Muscle of arm (tissue), 12 donors: ENCODE results near the gene ARHGEF1. TPM values are rescaled to one million over a fixed set of nuclear protein-coding genes. Genes with fewer than 3 reads are reported as not detected.

ENCODE experiments used
- DNase-seq: peaks from one replicate; pipeline ENCODE4 v3.0.0-alpha.2; 2013
- polyA plus RNA-seq, 12 donors: library from polyadenylated mRNA; unstranded; fragments of 120-200 nt; gene quantifications; one replicate each; pipeline ENCODE4 v1.2.1, GENCODE V29; 2013; ENCODE audit not compliant: insufficient read length in 12 of 12

The ARHGEF1 gene
- polyA plus RNA-seq, 12 donors: 28.7 to 116 (median 35.3) TPM; not detected in 1

- DNase-seq: no peak
These were observed 4.8 kb upstream of the ARHGEF1 start for GRCh38 chr19:41877916-41878905.

- no peak for DNase-seq
These were observed 3.9 kb upstream of the ARHGEF1 start for GRCh38 chr19:41879080-41879479.

- DNase-seq: no peak
These were observed 3.2 kb upstream of the ARHGEF1 start for GRCh38 chr19:41879670-41880328.

- no peak for DNase-seq
These were observed 2.7 kb upstream of the ARHGEF1 start for GRCh38 chr19:41880329-41880708.

DNA sequence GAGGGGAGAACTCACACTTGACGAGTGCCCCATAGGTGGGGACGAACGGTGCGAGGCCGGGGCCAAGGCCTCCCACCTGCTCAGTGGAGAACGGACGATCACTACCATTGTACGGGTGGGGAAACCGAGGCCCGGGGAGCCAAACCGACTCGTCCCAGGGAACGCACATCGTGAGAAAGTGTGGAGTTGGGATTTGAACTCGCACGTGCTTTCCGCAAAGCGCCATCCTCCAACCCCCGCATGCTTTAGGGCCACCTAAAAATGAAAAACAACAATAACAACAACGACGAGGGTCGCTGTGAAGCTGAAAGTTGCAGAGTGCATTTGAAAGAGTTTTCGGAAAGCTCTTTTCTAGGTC is 458 bp downstream of the ARHGEF1 start:
- no peak for DNase-seq

DNA sequence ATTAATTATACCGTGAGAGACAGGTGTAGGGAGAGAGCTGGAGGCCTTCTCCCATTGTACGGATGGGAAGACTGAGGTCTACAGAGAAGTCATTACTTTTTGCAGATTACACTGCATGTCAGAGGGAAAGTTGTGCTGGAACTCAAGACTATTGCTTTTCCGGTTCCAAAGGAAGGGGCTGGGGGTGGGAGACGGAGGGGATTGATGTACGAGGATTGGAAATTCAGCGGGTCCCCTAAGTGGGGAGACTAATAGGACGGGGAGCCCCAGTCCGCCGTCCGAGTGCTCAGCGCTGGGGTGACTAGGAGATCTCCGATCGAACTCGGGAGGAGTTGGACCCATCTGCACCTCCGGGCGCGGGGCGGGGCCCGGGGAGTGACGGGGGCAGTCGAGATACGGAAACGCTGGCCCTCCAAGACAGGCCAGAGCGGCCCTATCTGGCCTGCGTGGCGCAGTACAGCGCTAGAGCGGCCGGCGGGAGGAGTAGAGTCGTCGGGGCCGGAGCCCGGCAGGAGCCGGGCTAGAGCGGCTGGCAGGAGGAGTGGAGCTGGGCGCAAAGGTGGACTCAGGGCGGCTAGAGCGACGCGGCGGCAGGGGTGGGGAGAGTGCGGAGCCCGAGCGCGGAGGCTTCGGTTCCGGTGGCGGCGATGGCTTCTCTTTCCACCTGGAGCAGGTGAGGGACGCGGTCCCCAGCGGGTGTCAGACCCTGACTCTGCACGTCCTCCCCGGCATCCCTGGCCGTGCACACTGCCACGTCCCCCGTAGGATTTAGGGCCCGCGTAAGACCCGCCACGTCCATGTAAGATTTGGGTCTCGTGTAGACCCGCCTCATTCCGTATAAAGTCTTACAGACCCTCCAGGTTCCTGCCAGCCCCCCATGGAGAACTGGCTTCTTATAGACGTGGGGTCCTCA is 1.1 kb downstream of the ARHGEF1 start:
- peak; percentile 92 for DNase-seq

DNA sequence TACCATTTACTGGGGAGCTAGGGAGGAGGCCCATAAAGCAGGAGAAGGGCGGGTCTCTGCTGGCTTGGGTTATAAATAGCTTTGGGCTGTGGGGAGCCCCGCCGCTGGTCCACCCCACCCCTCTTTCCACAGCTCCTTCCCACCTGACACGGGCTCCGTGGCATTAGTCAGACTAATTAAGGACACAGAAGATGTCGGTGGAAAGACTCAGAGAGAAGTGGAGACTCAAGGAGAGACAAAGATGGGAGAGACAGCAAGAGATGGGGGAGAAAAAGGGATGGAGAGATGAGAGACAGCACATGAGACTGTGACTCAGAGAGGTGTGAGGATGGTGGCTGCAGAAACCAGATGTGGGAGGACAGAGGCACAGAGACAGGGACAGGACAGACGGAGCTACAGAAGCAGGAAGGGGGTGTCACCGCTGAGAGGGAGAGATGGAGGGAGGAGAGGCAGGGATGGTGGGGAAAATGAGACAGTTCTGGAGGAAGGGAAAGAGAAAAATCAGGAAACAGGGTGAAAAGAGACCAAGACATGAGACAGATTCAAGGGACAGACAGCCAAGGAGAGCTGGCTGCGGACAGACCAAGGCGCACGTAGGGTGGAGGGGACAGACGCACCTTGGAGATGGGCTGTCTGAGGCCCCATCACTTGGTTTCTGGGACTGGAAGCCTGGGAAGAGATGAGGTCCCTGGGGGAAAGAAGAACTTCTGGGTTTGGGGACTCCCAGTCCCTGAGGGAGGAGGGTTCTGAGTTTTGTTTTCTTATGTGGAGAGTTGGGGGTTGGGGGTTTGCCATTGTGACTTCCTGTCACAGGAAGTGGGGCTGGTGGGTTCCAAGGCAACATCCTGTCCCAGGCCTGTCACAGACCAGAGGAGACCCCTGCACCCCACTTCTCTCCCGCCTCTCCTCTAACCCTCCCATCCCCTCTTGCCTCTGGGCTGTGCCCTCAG is 4.1 kb downstream of the ARHGEF1 start:
- no peak for DNase-seq

DNA sequence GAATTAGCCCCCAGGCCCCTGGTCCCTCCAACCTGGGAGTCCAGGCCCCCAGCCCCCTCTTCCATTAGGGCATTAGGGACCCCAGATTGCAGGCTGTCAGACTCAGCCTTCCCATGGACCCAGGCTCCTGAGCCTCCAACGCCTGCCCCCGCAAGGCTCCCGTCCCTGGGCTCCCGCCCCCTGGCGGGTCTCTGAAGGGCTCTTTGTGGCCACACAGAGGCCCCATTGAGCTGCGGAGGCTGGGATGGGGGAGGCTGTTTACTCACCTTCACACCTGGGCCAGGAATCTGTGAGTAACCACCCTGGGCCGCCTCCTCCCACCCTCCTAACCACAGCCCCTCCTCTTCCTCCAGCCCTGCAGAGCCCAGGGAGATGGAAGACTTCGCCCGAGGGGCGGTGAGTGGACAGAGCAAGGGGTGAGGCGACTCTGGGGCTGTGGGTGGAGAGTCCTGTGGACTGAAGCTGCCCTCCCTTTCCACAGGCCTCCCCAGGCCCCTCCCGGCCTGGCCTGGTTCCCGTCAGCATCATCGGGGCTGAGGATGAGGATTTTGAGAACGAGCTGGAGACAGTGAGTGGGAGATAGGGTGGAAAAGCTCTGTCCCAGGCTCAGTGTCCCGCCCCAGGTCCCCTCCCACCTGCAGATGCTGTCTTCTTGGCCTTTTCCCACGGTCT is 4.9 kb downstream of the ARHGEF1 start:
- DNase-seq: no peak

DNA sequence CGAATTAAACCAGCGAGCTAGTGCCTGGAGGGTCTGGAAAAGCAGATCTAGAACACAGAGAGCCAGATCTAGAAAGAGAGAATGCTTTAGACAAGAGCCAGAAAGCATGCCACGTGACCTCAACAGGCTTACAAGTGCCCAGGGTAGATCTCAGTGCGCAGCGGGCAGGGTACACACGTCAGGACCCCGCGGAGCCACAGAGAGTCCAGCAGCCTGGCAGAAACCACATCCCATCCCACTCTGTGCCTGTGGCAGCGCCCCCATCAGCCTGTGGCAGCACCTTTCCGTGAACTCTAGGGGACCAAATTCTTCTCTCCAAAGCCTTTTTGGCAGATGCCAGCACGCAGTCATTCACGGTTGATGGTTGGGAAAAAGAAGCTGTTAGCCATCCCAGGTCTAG is 5.9 kb downstream of the ARHGEF1 start:
- DNase-seq: no peak

GRCh38 chr19:41889896-41890295 is 6.9 kb downstream of the ARHGEF1 start:
- DNase-seq: no peak

DNA sequence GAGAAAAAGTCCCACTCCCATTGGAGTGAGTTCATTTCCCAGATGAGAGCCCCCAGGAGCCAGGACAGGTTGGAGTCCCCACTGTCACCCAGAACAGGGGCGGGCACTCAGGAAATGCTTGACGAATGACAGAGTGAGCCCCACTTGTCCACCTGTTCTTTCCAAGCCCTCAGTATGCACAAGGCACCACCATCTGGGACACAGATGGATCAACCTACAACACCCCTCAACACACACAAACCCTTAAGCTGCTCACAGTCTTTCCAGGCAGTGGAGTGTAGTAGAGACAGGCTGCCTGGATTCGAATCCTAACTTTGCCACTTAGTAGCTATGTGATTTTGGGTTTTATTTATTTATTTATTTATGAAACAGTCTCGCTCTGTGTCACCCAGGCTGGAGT is 8.0 kb downstream of the ARHGEF1 start:
- DNase-seq: no peak

- DNase-seq: no peak
These were observed 9.4 kb downstream of the ARHGEF1 start for GRCh38 chr19:41892173-41892902.

GRCh38 chr19:41893899-41894298 is 10.9 kb downstream of the ARHGEF1 start:
- DNase-seq: no peak

DNA sequence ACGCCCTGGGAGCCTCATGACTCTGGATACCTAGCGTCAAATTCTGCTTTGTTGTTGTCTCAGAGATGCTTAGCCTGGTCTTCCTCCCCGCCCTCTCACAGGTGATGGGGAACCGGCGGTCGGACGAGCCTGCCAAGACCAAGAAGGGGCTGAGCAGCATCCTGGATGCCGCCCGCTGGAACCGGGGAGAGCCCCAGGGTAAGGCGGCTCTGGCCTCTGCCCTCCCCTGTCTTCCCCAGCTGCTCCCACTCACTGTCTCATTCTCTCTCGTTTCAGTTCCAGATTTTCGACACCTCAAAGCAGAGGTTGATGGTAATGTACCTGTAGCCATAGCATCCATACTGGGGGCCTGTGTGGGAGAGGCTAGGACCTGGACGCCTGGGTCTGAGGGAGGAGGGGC is 11.4 kb downstream of the ARHGEF1 start:
- no peak for DNase-seq

GRCh38 chr19:41895745-41896580 is 13.0 kb downstream of the ARHGEF1 start:
- no peak for DNase-seq

GRCh38 chr19:41896581-41896942 is 13.6 kb downstream of the ARHGEF1 start:
- no peak for DNase-seq

GRCh38 chr19:41897181-41897580 is 14.2 kb downstream of the ARHGEF1 start:
- no peak for DNase-seq

- DNase-seq: no peak
These were observed 14.8 kb downstream of the ARHGEF1 start for GRCh38 chr19:41897820-41898219.

DNA sequence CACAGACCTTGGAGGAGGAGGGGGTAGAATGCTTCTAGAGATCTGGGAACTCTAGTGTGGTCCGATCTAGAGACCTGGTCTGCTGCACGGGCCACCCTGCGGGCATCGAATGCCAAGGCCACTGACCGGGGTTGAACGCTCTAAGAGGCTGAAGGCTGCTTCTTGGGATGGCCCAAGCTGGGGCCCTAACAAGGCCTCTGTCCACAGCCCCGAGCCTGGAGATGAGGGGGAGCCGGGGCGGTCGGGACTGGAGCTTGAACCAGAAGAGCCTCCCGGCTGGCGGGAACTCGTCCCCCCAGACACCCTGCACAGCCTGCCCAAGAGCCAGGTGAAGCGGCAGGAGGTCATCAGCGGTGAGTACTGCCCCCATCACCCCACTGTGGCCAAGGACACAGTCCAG is 15.3 kb downstream of the ARHGEF1 start:
- DNase-seq: no peak
